ENCODE measurements around the gene CUL9.

DNA sequence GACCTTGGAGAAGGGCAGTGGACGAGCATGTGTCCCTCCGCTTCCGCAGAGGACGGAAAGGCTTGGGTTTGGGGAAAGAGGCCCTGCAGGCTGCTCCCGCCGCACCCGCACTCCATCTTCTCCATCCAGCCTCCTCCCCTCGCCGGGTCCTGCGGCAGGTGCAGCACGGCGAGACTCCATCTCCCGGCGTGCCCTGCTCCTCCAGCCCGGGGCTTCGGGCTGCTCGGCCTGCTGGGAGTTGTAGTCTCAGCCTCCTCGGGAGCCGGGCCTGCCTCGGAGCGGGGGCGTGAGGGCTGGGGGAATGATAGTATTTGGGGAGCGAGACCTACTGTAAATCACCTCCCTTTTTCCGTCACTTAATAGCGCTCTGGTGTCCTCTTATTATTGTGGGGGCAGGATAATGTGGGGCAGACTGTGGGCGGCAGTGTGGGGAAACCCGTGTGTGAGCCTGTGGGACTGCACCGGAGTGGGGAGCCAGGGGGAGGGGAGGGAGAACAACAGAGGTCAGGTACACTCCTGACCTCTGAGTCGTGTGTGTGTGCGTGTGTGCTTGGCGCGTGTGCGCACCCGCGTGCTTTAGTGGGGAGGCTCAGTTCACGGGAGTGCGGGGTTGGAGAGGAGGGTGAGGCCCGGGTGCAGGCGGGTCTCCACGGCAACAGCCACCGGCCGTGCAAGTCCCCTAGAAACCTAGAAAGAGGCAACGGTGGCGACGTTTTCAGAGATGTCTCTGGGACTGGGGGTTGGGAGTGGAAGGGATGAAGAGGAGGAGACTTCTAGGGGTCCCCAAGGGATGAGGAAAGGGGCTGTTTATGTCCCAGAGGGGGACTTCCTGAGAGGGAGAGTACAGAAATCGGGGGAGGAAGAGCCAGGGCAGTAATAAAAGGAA is 65.4 kb downstream of the CUL9 start:
- TF ChIP-seq, protein P1, sequence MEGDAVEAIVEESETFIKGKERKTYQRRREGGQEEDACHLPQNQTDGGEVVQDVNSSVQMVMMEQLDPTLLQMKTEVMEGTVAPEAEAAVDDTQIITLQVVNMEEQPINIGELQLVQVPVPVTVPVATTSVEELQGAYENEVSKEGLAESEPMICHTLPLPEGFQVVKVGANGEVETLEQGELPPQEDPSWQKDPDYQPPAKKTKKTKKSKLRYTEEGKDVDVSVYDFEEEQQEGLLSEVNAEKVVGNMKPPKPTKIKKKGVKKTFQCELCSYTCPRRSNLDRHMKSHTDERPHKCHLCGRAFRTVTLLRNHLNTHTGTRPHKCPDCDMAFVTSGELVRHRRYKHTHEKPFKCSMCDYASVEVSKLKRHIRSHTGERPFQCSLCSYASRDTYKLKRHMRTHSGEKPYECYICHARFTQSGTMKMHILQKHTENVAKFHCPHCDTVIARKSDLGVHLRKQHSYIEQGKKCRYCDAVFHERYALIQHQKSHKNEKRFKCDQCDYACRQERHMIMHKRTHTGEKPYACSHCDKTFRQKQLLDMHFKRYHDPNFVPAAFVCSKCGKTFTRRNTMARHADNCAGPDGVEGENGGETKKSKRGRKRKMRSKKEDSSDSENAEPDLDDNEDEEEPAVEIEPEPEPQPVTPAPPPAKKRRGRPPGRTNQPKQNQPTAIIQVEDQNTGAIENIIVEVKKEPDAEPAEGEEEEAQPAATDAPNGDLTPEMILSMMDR (IDR thresholded peaks at IDR 0.05; ENCODE audit: low read length) = no peak; the same call in 1 of the 2 replicates
- no peak for TF ChIP-seq EZH2 (IDR thresholded peaks at IDR 0.05; ENCODE audit: borderline replicate concordance, low read length)
